Esophagus muscularis mucosa (tissue), 4 donors: ENCODE data around the gene BMPR1B. TPM values are rescaled to one million over a fixed set of nuclear protein-coding genes. Genes with fewer than 3 reads are reported as not detected.

Source experiments
- DNase-seq: peaks from one replicate; pipeline ENCODE4 v3.0.0-alpha.2; 2017; ENCODE audit errors: extremely low spot score
- H3K27ac ChIP-seq, 4 donors: fragments of 200-600 bp; sonication (generic); replicated peaks in 1 of 4; 1 replicate in 3 of 4; 2 replicates in 1 of 4; pipeline ENCODE4 v1.5.1; 2016 to 2019; ENCODE audit warnings: mild to moderate bottlenecking in 1 of 4
- H3K27me3 ChIP-seq, 4 donors: fragments of 200-600 bp; sonication (generic); one replicate each; pipeline versions ENCODE4 v1.5.1 to v1.6.0; 2016 to 2019
- H3K36me3 ChIP-seq, 4 donors: fragments of 200-600 bp; sonication (generic); one replicate each; pipeline ENCODE4 v1.5.1; 2016 to 2019
- H3K4me1 ChIP-seq, 4 donors: fragments of 200-600 bp; sonication (generic); one replicate each; pipeline ENCODE4 v1.5.1; 2016 to 2019
- H3K4me3 ChIP-seq, 4 donors: fragments of 200-600 bp; sonication (generic); 1 replicate in 2 of 4; 2 replicates in 2 of 4; pipeline ENCODE4 v1.5.1; 2016 to 2019; ENCODE audit warnings: mild to moderate bottlenecking in 4 of 4, moderate library complexity in 1 of 4
- H3K9me3 ChIP-seq, 4 donors: fragments of 200-600 bp; sonication (generic); 1 replicate in 3 of 4; 2 replicates in 1 of 4; pipeline ENCODE4 v1.5.1; 2016 to 2019
- EP300 ChIP-seq: sonication (generic); formaldehyde crosslinking; IDR thresholded peaks from one replicate; pipeline ENCODE4 v1.6.1; 2017; ENCODE audit warnings: antibody characterized with exemption
- POLR2A ChIP-seq: fragments of 450-650 bp; IDR thresholded peaks from one replicate; pipeline ENCODE4 v1.6.1; 2017; ENCODE audit warnings: antibody characterized with exemption, moderate library complexity, mild to moderate bottlenecking, low read depth
- POLR2AphosphoS5 ChIP-seq, 2 donors: sonication (generic); formaldehyde crosslinking; IDR thresholded peaks; one replicate each; pipeline ENCODE4 v1.6.1; 2017; ENCODE audit warnings: antibody characterized with exemption in 2 of 2
- WGBS: methylation state at CpG from one replicate; pipeline ENCODE4 v1.1.5; 2018; 5-methylcytosine and 5-hydroxymethylcytosine counted together
- intact Hi-C: fragments of 100-400 bp; cut with DNase I; formaldehyde crosslinking; loops from one replicate; pipeline ENCODE4 v1.15.1; 2023
- total RNA-seq, 4 donors: library from RNA; depleted of rRNA; stranded (reverse); fragments of >200 nt; gene quantifications; one replicate each; pipeline versions ENCODE4 v1.1.0 to v1.2.1, GENCODE V29; 2016
- TF ChIP-seq, protein P1 (sequence below), 3 experiments: fragments of 200-600 bp in 2 of 3; fragments of 450-650 bp in 1 of 3; sonication (generic) in 2 of 3; IDR thresholded peaks; one replicate each; pipeline ENCODE4 v1.5.1; 2017 to 2019; ENCODE audit warnings: antibody characterized with exemption in 3 of 3, mild to moderate bottlenecking in 2 of 3, moderate library complexity in 1 of 3

The BMPR1B gene
- total RNA-seq, 4 donors from 2014 or later: 11.3 to 22.0 (median 17.6) TPM

DNA sequence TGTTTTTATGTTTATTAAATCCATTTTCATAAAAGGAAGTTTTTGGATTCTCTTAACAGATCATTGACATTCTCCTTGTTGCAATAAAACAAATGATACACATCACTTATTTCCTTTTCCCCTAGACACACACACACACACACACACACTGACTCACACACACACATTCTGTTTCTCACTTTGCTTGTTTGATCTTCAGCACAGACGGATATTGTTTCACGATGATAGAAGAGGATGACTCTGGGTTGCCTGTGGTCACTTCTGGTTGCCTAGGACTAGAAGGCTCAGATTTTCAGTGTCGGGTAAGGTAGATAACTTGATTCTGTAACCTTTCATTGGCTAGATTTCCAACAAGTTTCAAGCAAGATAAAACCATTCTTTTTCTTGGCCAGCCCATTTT, 356.8 kb downstream of the BMPR1B start:
- intact Hi-C loops: no loop called here
- DNase-seq: no peak
- Histone ChIP-seq H3K27ac (no peak overlapping the region), H3K4me1 (no peaks in the 10 kb centered on the region), H3K4me3 (no peak overlapping the region), H3K27me3 (no peaks in the 10 kb centered on the region), H3K9me3 (no peaks in the 10 kb centered on the region), H3K36me3 (peaks cover 0 to 16% (median 0%) of the 10 kb centered on the region in 4 donors)
- no peak for TF ChIP-seq POLR2A
- WGBS: 87% methylated on average over 3 of the region's 3 CpGs

DNA sequence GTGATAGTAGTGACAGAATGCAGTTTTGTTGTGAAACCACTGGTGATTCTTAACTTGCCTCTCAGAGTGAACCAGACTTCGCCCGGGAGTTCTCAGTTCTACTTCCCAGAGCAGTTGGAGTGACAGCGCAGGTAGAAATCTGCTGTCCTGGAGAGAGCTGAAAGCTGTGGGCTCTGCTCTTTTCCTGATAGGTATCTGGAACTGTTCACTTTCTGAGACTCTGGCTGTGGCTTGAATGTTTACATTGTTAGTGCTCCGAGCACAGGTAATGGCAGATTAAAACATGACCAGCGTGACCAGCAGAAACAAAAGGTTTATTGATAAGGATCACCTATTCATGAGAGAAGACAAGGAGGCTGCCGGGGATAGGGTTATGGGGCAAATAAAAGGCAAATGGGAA, 360.7 kb downstream of the BMPR1B start:
- H3K36me3 ChIP-seq: peaks cover 0 to 16% (median 0%) of the 10 kb centered on the region in 4 donors
- H3K27me3 ChIP-seq: no peaks in the 10 kb centered on the region
- no peaks in the 10 kb centered on the region for H3K9me3 ChIP-seq
- no peak for DNase-seq
- no peak overlapping the region for H3K4me3 ChIP-seq
- 80% methylated on average over 6 of the region's 6 CpGs for WGBS
- TF ChIP-seq EP300: no peak
- TF ChIP-seq POLR2AphosphoS5 (IDR thresholded peaks at IDR 0.05): no peak
- TF ChIP-seq, protein P1, sequence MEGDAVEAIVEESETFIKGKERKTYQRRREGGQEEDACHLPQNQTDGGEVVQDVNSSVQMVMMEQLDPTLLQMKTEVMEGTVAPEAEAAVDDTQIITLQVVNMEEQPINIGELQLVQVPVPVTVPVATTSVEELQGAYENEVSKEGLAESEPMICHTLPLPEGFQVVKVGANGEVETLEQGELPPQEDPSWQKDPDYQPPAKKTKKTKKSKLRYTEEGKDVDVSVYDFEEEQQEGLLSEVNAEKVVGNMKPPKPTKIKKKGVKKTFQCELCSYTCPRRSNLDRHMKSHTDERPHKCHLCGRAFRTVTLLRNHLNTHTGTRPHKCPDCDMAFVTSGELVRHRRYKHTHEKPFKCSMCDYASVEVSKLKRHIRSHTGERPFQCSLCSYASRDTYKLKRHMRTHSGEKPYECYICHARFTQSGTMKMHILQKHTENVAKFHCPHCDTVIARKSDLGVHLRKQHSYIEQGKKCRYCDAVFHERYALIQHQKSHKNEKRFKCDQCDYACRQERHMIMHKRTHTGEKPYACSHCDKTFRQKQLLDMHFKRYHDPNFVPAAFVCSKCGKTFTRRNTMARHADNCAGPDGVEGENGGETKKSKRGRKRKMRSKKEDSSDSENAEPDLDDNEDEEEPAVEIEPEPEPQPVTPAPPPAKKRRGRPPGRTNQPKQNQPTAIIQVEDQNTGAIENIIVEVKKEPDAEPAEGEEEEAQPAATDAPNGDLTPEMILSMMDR (IDR thresholded peaks at IDR 0.05): no peak
- no peak for TF ChIP-seq POLR2A
- intact Hi-C loops: no loop called here
- H3K4me1 ChIP-seq: no peaks in the 10 kb centered on the region
- no peak overlapping the region for H3K27ac ChIP-seq

DNA sequence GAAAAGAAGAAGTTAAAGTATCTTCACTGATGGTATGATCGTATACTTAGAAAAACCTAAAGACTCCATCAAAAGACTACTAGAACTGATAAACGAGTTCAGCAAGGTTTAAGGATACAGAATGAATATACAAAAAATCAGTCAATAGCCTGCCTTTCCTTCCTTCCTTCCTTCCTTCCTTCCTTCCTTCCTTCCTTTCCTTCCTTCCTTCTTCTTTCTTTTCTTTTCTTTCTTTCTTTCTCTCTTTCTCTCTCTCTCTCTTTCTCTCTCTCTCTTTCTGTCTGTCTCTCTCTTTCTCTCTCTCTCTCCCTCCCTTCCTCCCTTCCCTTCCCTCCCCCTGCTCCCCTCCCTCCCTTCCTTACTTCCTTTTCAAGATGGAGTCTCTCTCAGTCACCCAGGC, 362.7 kb downstream of the BMPR1B start:
- no peak for DNase-seq
- Histone ChIP-seq H3K4me3 (no peak overlapping the region), H3K27ac (no peak overlapping the region), H3K4me1 (no peaks in the 10 kb centered on the region), H3K9me3 (no peaks in the 10 kb centered on the region), H3K36me3 (peaks cover 0 to 16% (median 0%) of the 10 kb centered on the region in 4 donors), H3K27me3 (no peaks in the 10 kb centered on the region)
- intact Hi-C loops: loop anchor here (10.0 kb wide), 1 partner anchor 496 kb away; no protein-coding TSS in a partner anchor
- TF ChIP-seq, protein P1 (IDR thresholded peaks at IDR 0.05): no peak
- TF ChIP-seq EP300: no peak
- no peak for TF ChIP-seq POLR2AphosphoS5 (IDR thresholded peaks at IDR 0.05)
- no peak for TF ChIP-seq POLR2A
- WGBS: 88% methylated on average over 2 of the region's 2 CpGs

DNA sequence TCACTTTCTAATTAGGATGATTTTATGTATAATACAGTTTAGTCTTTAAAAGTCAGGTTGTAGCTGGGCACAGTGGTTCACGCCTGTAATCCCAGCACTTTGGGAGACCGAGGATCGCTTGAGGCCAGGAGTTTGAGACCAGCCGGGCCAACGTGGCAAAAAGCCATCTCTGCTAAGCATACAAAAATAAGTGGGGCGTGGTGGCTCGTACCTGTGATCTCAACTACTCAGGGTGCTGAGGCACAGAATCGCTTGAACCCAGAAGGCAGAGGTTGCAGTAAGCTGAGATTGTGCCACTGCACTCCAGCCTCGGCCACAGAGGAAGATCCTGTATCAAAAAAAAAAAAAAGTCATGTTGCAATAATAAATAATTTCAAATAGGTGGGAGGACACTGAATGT, 364.2 kb downstream of the BMPR1B start:
- intact Hi-C loops: loop anchor here (10.0 kb wide), 1 partner anchor 497 kb away; no protein-coding TSS in a partner anchor
- no peak for DNase-seq
- Histone ChIP-seq H3K36me3 (peaks cover 0 to 4% (median 0%) of the 10 kb centered on the region in 4 donors), H3K27ac (no peak overlapping the region), H3K4me3 (no peak overlapping the region), H3K4me1 (no peaks in the 10 kb centered on the region), H3K27me3 (no peaks in the 10 kb centered on the region), H3K9me3 (no peaks in the 10 kb centered on the region)
- TF ChIP-seq POLR2AphosphoS5 (IDR thresholded peaks at IDR 0.05) (no peak), EP300 (no peak), POLR2A (no peak)
- TF ChIP-seq, protein P1 (IDR thresholded peaks at IDR 0.05): no peak
- WGBS: 91% methylated on average over 9 of the region's 9 CpGs

DNA sequence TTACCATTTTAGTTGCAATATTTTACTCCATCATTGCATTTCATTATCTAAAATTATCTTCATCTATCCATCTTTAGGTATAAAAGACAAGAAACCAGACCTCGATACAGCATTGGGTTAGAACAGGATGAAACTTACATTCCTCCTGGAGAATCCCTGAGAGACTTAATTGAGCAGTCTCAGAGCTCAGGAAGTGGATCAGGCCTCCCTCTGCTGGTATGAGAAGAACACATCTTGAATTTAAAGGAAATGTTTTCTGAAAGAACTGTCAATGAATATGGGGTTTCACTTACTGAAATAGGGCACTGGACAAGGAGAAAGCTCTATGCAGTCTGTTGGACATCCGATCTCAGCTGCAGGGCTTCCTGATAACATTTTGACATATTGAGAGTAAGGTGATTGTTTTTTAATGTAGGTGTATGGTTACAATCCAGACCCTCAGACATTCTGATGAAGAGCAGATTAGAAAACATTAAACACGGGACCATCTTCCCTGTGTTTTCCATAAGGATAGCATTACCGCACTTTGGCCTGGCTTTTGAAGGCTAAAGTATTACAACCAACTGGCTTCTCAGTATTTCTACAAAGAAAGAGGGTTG, 367.2 kb downstream of the BMPR1B start:
- TF ChIP-seq, protein P1 (IDR thresholded peaks at IDR 0.05): peak; percentile 37 to 54 (median 38)
- TF ChIP-seq EP300: no peak
- intact Hi-C loops: loop anchor here (10.0 kb wide), 1 partner anchor 500 kb away; no protein-coding TSS in a partner anchor
- Histone ChIP-seq H3K4me1 (peaks cover 0 to 6% (median 2%) of the 10 kb centered on the region in 4 donors), H3K4me3 (no peak overlapping the region), H3K9me3 (no peaks in the 10 kb centered on the region), H3K36me3 (no peaks in the 10 kb centered on the region), H3K27me3 (no peaks in the 10 kb centered on the region), H3K27ac (no peak overlapping the region)
- no peak for DNase-seq
- WGBS: 69% methylated on average over 4 of the region's 4 CpGs
